Activated T-cell treated with anti-CD3 and anti-CD28 coated beads, Interleukin-2, amount 50 U/mL, for 4 hours (primary cell): ENCODE measurements around the gene COMP. TPM values are rescaled to one million over a fixed set of nuclear protein-coding genes. Genes with fewer than 3 reads are reported as not detected.
"Not testable (repeated sequence)": the region's sequence is repeated elsewhere in the genome, so short reads cannot be mapped to it uniquely, and the experiment has no call there.

Experiments
- ATAC-seq, 2 donors: fragments of 200-7000 bp; cut with Tn5 transposase; one replicate each; pipeline ENCODE4 v1.10.0; 2021
- DNase-seq: peaks from one replicate; pipeline ENCODE4 v3.0.0-alpha.2; 2020
- H3K27me3 Mint-ChIP-seq: one replicate; pipeline ENCODE4 v1.8.0; 2021; ENCODE audit warnings: low read depth, mixed read lengths
- H3K36me3 Mint-ChIP-seq: one replicate; pipeline ENCODE4 v1.8.0; 2022; ENCODE audit warnings: mixed read lengths; ENCODE audit not compliant: insufficient read depth
- H3K4me1 Mint-ChIP-seq: one replicate; pipeline ENCODE4 v1.8.0; 2021; ENCODE audit warnings: low read depth, mixed read lengths
- H3K4me3 Mint-ChIP-seq: one replicate; pipeline ENCODE4 v1.8.0; 2021; ENCODE audit warnings: mild to moderate bottlenecking, moderate library complexity, mixed read lengths
- H3K9me3 Mint-ChIP-seq: one replicate; pipeline ENCODE4 v1.8.0; 2021; ENCODE audit warnings: mixed read lengths
- total RNA-seq, 3 donors: library from RNA; stranded (reverse); gene quantifications; one replicate each; pipeline ENCODE4 v1.2.1, GENCODE V29; 2021

COMP gene
- not detected for total RNA-seq

DNA sequence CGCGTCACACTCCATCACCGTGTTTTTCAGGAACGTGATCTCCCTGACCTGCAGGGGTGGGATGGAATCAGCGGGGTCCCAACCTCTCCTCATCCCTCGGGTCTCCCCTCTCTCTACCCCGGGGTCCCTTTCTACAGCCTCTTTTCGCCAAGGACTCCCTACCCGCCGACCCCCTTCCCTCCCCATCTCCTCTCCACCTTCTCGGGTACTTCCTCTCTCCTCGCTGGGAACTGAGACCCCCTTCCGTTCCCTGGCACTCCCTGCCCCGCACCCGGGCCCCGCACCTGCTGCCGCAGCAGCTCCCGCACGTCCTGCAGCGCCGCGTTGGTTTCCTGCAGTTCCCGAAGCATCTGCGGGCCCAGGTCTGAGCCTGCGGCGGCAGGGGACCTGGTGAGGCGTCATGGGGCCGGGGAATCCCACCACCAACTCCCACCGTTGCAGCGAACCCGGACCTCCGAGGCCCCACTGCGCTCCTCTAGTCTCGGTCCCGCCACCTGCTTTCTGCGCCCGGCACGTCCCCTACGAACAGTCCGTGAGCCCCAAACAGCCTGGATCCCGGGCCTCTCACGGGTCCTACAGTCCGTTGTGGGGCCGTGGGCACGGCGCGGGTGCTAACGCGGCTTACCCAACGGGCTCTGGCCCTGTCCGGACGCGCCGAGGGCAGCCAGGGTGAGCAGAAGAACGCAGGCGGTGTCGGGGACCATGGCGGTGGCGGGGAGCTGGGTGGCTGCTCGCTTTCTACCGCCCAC lies at the start of gene COMP:
TSS of gene COMP (minus strand) at position 740 of the 749 bp plus-strand sequence. CDS start at position 704, 36 bp downstream.
- no peaks in the 10 kb centered on the region for H3K9me3 Mint-ChIP-seq
- ATAC-seq: peak in 1 of 2 donors; percentile 11
- DNase-seq: no peak
- peaks cover 32% of the 10 kb centered on the region for H3K4me1 Mint-ChIP-seq
- no peaks in the 10 kb centered on the region for H3K36me3 Mint-ChIP-seq
- peaks cover 77% of the 10 kb centered on the region for H3K27me3 Mint-ChIP-seq
- peak within 1 kb of the TSS; percentile 74 for H3K4me3 Mint-ChIP-seq

GRCh38 chr19:18840288-18841267 lies 49.5 kb upstream of the COMP start:
- Mint-ChIP-seq H3K9me3 (no peaks in the 10 kb centered on the region), H3K4me1 (peaks cover 89% of the 10 kb centered on the region), H3K4me3 (no peak overlapping the region), H3K27me3 (no peaks in the 10 kb centered on the region), H3K36me3 (peaks cover 14% of the 10 kb centered on the region)
- ATAC-seq: no peak
- no peak for DNase-seq

GRCh38 chr19:18839465-18840287 lies 48.6 kb upstream of the COMP start:
- Mint-ChIP-seq H3K4me1 (peaks cover 91% of the 10 kb centered on the region), H3K4me3 (no peak overlapping the region), H3K27me3 (no peaks in the 10 kb centered on the region)

GRCh38 chr19:18834644-18834984 lies 43.5 kb upstream of the COMP start:
- ATAC-seq (no peak), DNase-seq (no peak)
- peaks cover 64% of the 10 kb centered on the region for H3K4me1 Mint-ChIP-seq
- H3K9me3 Mint-ChIP-seq: no peaks in the 10 kb centered on the region
- H3K36me3 Mint-ChIP-seq: peaks cover 24% of the 10 kb centered on the region
- peak overlapping the region; percentile 92 for H3K4me3 Mint-ChIP-seq
- H3K27me3 Mint-ChIP-seq: no peaks in the 10 kb centered on the region

More at GRCh38 chr19:18839465-18840287, 48.6 kb upstream of the COMP start:
- H3K9me3 Mint-ChIP-seq: no peaks in the 10 kb centered on the region
- H3K36me3 Mint-ChIP-seq: peaks cover 14% of the 10 kb centered on the region
- DNase-seq (no peak), ATAC-seq (no peak)

DNA sequence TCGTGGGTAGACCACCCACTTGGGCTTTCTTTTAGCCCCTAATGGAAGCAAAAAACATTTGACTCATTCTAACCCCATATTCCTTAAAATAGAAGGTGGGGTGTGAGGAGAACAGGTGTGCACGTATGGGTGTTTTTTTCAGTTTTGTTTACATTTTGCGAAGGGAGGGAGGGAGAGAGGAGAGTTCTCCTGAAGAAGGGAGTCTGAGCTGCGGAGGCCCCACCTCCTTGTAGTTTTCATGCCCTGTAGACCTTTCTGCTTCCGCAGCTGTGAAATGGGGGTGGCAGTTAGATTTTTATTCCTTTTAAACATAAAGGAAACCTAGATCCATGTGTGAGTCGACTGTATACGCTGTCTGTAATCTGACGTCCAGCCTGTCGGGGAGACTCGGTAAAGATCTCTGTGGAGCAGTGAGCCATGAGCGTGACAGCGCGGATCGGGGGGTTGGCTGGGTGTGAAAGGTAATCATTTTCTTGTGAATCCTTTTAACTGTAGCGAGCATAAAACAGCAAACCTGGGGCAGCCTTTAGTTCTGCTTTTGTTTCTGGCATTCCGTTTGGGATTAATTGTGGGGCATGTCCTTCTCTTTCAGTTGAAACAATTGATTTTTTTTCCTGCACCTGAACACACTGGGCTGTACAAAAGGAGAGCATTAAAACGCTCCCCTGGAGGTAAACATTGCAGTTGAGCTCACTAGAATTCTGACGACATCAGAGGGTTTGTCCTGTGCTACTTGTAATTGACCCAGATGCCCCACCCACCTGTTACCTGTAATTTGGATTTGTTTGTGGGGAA lies 42.9 kb upstream of the COMP start:
- H3K4me1 Mint-ChIP-seq: peaks cover 59% of the 10 kb centered on the region
- peak overlapping the region; percentile 92 for H3K4me3 Mint-ChIP-seq
- no peak for DNase-seq

GRCh38 chr19:18833141-18833476 lies 42.0 kb upstream of the COMP start:
- H3K36me3 Mint-ChIP-seq: peaks cover 21% of the 10 kb centered on the region
- ATAC-seq (no peak), DNase-seq (no peak)

More for the DNA sequence above, 42.9 kb upstream of the COMP start:
- no peaks in the 10 kb centered on the region for H3K27me3 Mint-ChIP-seq
- ATAC-seq: no peak
- H3K36me3 Mint-ChIP-seq: peaks cover 24% of the 10 kb centered on the region
- H3K9me3 Mint-ChIP-seq: no peaks in the 10 kb centered on the region

GRCh38 chr19:18832306-18833140 lies 41.4 kb upstream of the COMP start:
- Mint-ChIP-seq H3K9me3 (no peaks in the 10 kb centered on the region), H3K4me1 (peaks cover 43% of the 10 kb centered on the region), H3K27me3 (no peaks in the 10 kb centered on the region), H3K4me3 (peak overlapping the region; percentile 92), H3K36me3 (peaks cover 17% of the 10 kb centered on the region)
- ATAC-seq (peak; percentile 63 to 64), DNase-seq (no peak)

More at GRCh38 chr19:18833141-18833476, 42.0 kb upstream of the COMP start:
- no peaks in the 10 kb centered on the region for H3K27me3 Mint-ChIP-seq
- H3K4me1 Mint-ChIP-seq: peaks cover 49% of the 10 kb centered on the region
- no peaks in the 10 kb centered on the region for H3K9me3 Mint-ChIP-seq
- peak overlapping the region; percentile 92 for H3K4me3 Mint-ChIP-seq

DNA sequence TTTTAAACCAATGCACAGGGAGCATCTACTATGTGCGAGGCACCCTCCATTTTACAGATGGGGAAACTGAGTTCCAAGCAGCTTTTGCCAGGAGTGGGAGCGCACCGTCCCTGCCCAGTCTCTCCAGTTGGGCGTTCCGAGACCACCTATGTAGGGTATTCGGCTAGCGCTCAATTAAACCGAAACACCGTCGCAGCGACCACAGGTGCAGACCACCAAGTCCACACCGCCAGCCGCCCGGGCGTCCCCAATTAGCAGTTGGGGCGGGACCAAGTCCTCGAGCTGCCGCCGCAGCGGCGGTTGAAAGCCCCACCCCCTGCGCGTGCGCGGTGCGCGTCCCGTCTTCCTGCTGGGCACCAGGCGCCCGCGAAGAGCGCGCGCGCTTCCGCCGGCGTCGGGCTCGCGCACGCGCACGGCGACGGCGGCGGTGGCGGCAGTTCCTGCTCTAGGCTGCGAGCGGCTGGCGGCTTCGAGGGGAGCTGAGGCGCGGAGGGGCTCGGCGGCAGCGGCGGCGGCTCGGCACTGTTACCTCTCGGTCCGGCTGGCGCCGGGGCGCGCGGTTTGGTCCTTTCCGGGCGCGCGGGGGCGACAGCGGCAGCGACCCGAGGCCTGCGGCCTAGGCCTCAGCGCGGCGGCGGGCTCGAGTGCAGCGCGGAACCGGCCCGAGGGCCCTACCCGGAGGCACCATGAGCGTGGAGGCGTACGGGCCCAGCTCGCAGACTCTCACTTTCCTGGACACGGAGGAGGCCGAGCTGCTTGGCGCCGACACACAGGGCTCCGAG lies 40.6 kb upstream of the COMP start, which contains the start of gene UPF1:
TSS of gene UPF1 (plus strand) at position 436 of the 782 bp plus-strand sequence. CDS start at position 687, 251 bp downstream.
- no peaks in the 10 kb centered on the region for H3K27me3 Mint-ChIP-seq
- ATAC-seq: peak; percentile 88 to 90

GRCh38 chr19:18830488-18830887 lies 39.4 kb upstream of the COMP start:
- H3K4me1 Mint-ChIP-seq: peaks cover 26% of the 10 kb centered on the region
- DNase-seq (no peak), ATAC-seq (no peak)
- H3K27me3 Mint-ChIP-seq: no peaks in the 10 kb centered on the region
- peaks cover 11% of the 10 kb centered on the region for H3K36me3 Mint-ChIP-seq
- peak overlapping the region; percentile 48 for H3K4me3 Mint-ChIP-seq
- H3K9me3 Mint-ChIP-seq: no peaks in the 10 kb centered on the region

More for the DNA sequence above, 40.6 kb upstream of the COMP start, which contains the start of gene UPF1:
- no peaks in the 10 kb centered on the region for H3K9me3 Mint-ChIP-seq
- peak within 1 kb of the TSS; percentile 92 for H3K4me3 Mint-ChIP-seq
- H3K36me3 Mint-ChIP-seq: peaks cover 17% of the 10 kb centered on the region
- peak; percentile 92 for DNase-seq
- H3K4me1 Mint-ChIP-seq: peaks cover 36% of the 10 kb centered on the region

DNA sequence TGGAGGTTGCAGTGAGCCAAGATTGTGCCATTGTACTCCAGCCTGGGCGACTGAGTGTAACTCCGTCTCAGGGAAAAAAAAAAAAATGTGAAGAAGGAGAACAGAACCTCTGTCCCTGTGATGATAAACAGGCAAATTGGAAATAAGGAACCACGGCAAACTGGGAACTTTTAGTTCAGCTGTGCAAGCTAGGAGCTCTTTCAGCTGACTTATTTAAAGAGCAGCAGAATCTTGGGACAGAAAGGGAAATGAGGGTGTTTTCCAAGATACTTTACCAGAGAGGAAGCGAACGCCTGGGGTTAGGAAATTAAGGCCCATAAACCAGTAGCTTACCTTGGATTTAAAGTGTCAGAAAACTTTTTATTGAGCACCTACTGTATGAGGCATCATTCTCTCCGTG lies 37.7 kb upstream of the COMP start:
- H3K4me3 Mint-ChIP-seq: no peak overlapping the region
- H3K4me1 Mint-ChIP-seq: peaks cover 9% of the 10 kb centered on the region
- H3K9me3 Mint-ChIP-seq: no peaks in the 10 kb centered on the region
- H3K36me3 Mint-ChIP-seq: peaks cover 5% of the 10 kb centered on the region
- no peaks in the 10 kb centered on the region for H3K27me3 Mint-ChIP-seq
- DNase-seq: no peak
- ATAC-seq: no peak

GRCh38 chr19:18817574-18817973 lies 26.5 kb upstream of the COMP start:
- H3K36me3 Mint-ChIP-seq: no peaks in the 10 kb centered on the region
- no peaks in the 10 kb centered on the region for H3K4me1 Mint-ChIP-seq
- ATAC-seq: no peak
- peaks cover 4% of the 10 kb centered on the region for H3K27me3 Mint-ChIP-seq
- no peaks in the 10 kb centered on the region for H3K9me3 Mint-ChIP-seq
- DNase-seq: no peak
- H3K4me3 Mint-ChIP-seq: no peak overlapping the region

GRCh38 chr19:18816645-18817044 lies 25.5 kb upstream of the COMP start:
- not testable (repeated sequence) for H3K4me3 Mint-ChIP-seq, H3K27me3 Mint-ChIP-seq, H3K4me1 Mint-ChIP-seq, DNase-seq, H3K36me3 Mint-ChIP-seq, H3K9me3 Mint-ChIP-seq, ATAC-seq
